HS-5 (cell line): ENCODE data around the gene ZC3H6.
"Not testable (repeated sequence)": the region's sequence is repeated elsewhere in the genome, so short reads cannot be mapped to it uniquely, and the experiment has no call there.

Experiments used
- DNase-seq: peaks from one replicate; pipeline ENCODE4 v3.0.0-alpha.2; 2012; ENCODE audit warnings: low read depth

ZC3H6 gene

GRCh38 chr2:112332123-112332696, 56.8 kb downstream of the ZC3H6 start:
- DNase-seq, result no peak

GRCh38 chr2:112335600-112335999, 60.2 kb downstream of the ZC3H6 start:
- DNase-seq, result no peak

DNA sequence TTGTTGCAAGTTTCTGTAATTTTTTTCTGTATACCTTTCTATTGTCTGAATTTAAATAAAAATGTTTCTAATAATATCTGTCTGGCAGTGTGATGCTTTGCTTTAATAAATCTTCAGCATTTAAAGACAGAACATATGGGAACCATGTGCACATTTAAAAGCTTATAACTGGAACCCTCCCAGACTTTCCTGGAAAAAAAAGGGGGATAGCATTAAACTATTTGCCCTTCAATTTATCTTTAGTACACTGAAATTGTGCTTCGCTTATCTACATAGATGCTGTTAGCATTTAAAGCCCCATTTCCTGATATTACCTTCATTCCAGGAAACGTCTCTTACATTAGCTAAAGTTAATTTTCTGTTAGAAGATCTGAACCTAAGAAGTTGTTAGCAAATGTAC, 64.6 kb downstream of the ZC3H6 start:
- no peak for DNase-seq

DNA sequence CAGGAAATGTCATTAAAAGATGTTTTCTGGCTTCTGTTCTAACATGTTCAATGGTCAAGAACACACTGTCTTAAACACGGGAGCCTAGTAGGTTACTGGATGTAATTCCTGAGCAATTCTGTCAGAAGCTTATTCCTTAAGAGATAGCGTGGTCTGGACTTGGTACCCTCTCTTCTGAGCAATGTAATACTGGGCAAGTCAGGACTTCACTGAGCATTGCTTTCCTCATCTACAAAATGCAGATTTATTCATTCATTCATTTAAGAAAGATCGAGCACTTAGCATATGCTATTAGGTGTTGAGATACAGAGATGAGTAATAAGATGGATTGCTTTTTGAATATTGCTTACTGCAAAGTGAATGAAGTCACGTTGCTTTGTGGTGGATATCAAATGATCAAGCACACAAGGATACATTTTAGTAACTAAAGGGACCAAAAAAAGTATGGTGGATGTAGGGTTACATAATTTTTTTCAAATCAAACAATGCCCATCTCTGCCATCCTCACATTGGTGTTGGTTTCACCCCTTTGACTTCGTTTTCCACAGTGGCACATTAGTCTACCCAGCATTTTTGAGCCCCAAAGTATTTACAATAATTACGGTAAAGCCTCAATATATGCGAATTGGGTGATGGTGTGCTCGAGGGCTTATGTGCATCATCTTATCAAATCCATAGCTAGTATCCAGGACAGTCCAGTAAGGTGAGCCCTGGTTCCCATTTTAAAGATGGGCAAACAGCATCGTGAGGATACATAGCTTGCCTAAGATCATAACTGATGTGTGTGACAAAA, 65.3 kb downstream of the ZC3H6 start:
- no peak for DNase-seq

GRCh38 chr2:112342067-112342550, 66.7 kb downstream of the ZC3H6 start:
- no peak for DNase-seq

DNA sequence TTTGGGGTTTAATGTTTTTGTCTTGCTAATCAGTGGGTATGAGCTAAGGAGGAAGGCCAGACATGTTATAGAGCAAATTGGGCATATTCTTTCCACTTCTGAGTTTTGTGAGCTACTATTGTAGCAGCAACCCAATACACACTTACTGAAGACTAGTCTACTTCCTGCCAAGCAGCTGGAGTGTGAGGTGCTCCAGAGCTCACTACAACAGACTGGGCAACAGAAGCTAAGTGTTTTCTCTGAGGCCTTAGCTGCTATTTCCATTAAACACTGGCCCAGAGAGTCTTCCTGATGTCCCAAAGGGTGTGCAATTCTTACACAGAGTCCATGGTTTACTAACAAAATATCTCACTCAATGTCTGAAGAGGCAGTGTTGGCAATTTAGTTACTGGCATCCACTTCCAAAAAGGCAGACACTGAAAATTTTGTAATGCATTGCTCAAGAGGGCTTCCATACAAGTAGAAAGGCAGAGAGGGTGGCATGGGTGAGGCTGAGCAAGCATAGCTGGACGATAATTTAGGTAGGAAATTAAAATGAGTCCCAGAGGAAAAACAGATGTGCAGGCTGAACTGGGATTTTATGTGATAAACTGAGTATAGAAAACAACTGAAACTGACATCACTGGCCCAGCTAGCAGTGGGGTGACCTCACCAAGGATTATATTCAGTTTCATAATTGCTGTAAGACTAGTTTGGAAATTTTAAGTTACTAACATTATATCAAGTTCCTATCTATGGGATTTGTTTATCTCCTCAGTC, 68.6 kb downstream of the ZC3H6 start:
- DNase-seq, result no peak

GRCh38 chr2:112345030-112346027, 69.9 kb downstream of the ZC3H6 start:
- no peak for DNase-seq

DNA sequence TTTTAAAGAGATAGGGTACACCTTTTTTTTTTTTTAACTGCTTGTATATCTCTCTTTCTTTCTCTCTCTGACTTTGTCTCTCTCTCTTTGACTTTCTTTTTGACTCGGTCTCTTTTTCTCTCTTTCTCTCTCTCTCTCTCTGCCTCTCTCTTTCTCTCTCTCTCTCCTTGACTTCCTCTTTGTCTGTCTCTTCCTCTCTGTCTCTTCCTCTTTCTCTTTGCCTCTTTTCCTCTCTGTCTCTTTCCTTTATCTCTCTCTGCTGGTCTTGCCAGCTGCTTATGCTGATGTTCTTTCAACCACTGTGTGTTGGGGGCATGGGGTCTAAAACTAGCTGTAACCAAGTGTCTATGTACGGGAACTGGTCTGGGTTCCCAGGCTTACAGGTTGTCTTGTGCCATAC, 76.9 kb downstream of the ZC3H6 start:
- DNase-seq, result not testable (repeated sequence)

DNA sequence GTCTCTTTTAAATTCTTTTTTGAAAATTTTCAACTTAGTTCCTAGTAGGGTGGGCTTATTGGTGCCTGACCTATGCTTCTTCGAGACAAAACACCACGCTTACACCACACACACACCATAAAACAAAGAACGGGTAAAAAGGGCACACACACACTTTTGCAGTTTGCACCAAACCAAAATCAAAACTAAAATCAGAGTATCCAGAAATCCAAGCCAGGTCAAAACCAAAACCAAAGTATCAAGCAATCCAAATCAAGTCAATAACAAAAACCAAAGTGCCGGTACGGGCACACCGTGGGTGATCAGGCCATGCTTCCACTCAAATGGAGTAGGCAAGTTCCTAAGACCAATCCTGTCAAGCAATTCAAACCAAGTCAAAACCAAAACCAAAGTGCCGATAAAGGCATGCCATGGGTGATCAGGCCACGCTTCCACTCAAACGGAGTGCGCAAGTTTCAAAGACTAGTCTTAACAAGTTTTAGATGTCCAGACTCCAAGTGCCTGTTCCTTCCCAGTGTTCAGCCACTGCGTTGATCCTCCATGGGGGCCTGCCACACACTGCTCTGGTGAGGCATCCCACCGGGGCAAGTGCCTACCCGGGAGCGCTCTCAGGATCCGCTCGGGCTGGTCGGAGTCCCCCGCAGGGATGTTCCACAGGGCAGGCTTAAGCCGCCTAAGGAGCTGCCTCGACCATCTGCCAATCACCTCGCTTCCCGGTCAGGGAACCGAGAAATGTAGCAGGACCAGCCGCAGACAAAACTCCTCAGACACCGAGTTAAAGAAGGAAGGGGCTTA, 77.6 kb downstream of the ZC3H6 start:
- DNase-seq, result not testable (repeated sequence)

DNA sequence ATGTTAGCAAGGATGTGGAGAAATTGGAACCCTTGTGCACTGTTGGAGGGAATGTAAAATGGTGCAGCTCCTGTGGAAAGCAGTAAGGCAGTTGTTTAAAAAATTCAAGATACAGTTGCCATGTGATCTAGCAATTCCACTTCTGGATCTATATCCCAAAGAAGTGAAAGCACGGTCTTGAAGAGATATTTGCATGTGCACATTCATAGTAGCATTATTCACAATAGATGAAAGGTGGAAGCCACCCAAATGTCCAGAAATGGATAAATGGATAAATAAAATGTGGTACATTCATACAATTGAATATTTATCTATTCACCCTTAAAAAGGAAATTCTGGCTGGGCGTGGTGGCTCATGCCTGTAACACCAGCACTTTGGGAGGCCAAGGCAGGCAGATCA, 78.9 kb downstream of the ZC3H6 start:
- DNase-seq, result not testable (repeated sequence)

GRCh38 chr2:112360055-112360454, 84.7 kb downstream of the ZC3H6 start:
- DNase-seq, result not testable (repeated sequence)
